ENCODE measurements around the gene DRD2. TPM values are rescaled to one million over a fixed set of nuclear protein-coding genes. Genes with fewer than 3 reads are reported as not detected.

The DRD2 gene
- total RNA-seq, 1 donor from 2014 or later, result not detected

- H3K27me3 Mint-ChIP-seq (ENCODE audit: low read depth), result peaks cover 63% of the 10 kb centered on the region
- TF ChIP-seq, protein P1, sequence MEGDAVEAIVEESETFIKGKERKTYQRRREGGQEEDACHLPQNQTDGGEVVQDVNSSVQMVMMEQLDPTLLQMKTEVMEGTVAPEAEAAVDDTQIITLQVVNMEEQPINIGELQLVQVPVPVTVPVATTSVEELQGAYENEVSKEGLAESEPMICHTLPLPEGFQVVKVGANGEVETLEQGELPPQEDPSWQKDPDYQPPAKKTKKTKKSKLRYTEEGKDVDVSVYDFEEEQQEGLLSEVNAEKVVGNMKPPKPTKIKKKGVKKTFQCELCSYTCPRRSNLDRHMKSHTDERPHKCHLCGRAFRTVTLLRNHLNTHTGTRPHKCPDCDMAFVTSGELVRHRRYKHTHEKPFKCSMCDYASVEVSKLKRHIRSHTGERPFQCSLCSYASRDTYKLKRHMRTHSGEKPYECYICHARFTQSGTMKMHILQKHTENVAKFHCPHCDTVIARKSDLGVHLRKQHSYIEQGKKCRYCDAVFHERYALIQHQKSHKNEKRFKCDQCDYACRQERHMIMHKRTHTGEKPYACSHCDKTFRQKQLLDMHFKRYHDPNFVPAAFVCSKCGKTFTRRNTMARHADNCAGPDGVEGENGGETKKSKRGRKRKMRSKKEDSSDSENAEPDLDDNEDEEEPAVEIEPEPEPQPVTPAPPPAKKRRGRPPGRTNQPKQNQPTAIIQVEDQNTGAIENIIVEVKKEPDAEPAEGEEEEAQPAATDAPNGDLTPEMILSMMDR (IDR thresholded peaks at IDR 0.05), result no peak
- no peaks in the 10 kb centered on the region for H3K4me1 Mint-ChIP-seq (ENCODE audit: low read depth)
These were observed 14.7 kb downstream of the DRD2 start for GRCh38 chr11:113460469-113460868.

DNA sequence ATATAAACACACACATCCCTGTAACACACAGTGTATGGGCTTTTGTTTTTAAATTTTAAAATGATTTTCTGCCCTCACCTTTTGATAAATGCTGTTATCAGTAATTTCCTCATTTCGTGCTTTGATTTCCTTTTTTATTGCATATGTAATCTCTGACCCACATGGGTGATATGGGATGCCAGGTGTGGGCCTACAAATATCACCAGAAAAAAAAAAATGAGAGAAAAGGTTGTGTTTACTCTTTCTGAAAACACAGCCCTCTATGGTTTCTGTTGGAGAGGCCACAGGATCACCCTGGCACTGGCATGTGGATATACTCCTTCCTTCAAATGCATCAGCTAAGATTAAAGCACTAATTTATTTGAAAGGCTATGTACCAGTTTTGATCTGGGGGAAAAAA is 17.0 kb downstream of the DRD2 start:
- DNase-seq (ENCODE audit: low spot score), result no peak
- Mint-ChIP-seq H3K36me3 (ENCODE audit: low read depth) (no peaks in the 10 kb centered on the region), H3K27ac (ENCODE audit: unreplicated experiment) (no peak overlapping the region), H3K4me3 (ENCODE audit: unreplicated experiment) (no peak overlapping the region), H3K4me1 (ENCODE audit: low read depth) (no peaks in the 10 kb centered on the region), H3K27me3 (ENCODE audit: low read depth) (peaks cover 52% of the 10 kb centered on the region), H3K9me3 (ENCODE audit: low read depth) (peaks cover 3% of the 10 kb centered on the region)
- TF ChIP-seq, protein P1 (IDR thresholded peaks at IDR 0.05), result no peak

More at GRCh38 chr11:113460469-113460868, 14.7 kb downstream of the DRD2 start:
- Mint-ChIP-seq H3K9me3 (ENCODE audit: low read depth) (no peaks in the 10 kb centered on the region), H3K27ac (ENCODE audit: unreplicated experiment) (no peak overlapping the region), H3K4me3 (ENCODE audit: unreplicated experiment) (no peak overlapping the region), H3K36me3 (ENCODE audit: low read depth) (no peaks in the 10 kb centered on the region)
- no peak for DNase-seq (ENCODE audit: low spot score)

DNA sequence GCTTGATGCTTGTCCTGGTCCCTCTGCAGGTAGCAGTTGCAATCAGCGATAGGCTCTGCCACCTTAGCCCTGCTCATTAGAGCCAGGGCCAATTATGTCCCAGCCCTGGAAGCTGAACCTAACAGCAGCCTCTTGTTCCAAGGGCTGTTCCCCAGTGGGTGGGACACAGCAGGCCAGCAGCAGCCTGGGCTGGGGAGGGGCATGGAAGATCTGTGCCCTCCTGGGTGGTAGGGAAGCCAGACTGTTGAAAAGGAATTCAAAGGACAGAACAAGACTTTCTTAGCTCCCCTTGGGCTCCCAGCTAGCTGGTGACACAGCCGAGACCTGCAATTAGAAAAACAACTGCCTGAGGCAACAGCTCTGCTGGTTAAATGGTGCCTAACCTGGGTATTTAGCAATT is 17.4 kb downstream of the DRD2 start:
- H3K9me3 Mint-ChIP-seq (ENCODE audit: low read depth), result peaks cover 3% of the 10 kb centered on the region

DNA sequence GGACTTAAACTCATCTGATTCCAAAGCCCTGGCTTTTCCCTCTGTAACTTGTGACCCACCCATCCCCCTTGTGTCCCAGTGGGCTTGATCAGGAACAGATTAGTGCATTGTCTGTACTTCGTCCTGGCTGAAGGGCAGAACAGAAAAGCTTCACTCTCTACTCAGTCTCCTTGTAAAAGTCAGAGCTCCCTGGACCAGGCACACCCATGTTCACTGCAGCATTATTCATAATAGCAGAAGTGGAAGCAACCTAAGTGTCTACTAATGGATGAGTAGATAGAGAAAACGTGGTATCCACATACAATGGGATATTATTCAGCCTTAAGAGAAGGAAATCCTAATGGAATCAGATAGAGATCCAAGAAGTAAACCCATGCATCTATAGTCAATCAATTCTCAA is 20.7 kb downstream of the DRD2 start:
- Mint-ChIP-seq H3K27me3 (ENCODE audit: low read depth) (peaks cover 29% of the 10 kb centered on the region), H3K36me3 (ENCODE audit: low read depth) (no peaks in the 10 kb centered on the region), H3K4me3 (ENCODE audit: unreplicated experiment) (no peak overlapping the region), H3K9me3 (ENCODE audit: low read depth) (peaks cover 3% of the 10 kb centered on the region), H3K27ac (ENCODE audit: unreplicated experiment) (no peak overlapping the region), H3K4me1 (ENCODE audit: low read depth) (no peaks in the 10 kb centered on the region)
- DNase-seq (ENCODE audit: low spot score), result no peak
- TF ChIP-seq, protein P1 (IDR thresholded peaks at IDR 0.05), result no peak

More for the DNA sequence above, 17.4 kb downstream of the DRD2 start:
- no peak overlapping the region for H3K4me3 Mint-ChIP-seq (ENCODE audit: unreplicated experiment)
- DNase-seq (ENCODE audit: low spot score), result no peak
- peaks cover 49% of the 10 kb centered on the region for H3K27me3 Mint-ChIP-seq (ENCODE audit: low read depth)
- H3K4me1 Mint-ChIP-seq (ENCODE audit: low read depth), result no peaks in the 10 kb centered on the region
- no peaks in the 10 kb centered on the region for H3K36me3 Mint-ChIP-seq (ENCODE audit: low read depth)
- no peak overlapping the region for H3K27ac Mint-ChIP-seq (ENCODE audit: unreplicated experiment)
- TF ChIP-seq, protein P1 (IDR thresholded peaks at IDR 0.05), result no peak

GRCh38 chr11:113449743-113450142 is 25.5 kb downstream of the DRD2 start:
- TF ChIP-seq, protein P1 (IDR thresholded peaks at IDR 0.05), result no peak
- Mint-ChIP-seq H3K27me3 (ENCODE audit: low read depth) (peaks cover 39% of the 10 kb centered on the region), H3K9me3 (ENCODE audit: low read depth) (peaks cover 3% of the 10 kb centered on the region), H3K4me3 (ENCODE audit: unreplicated experiment) (no peak overlapping the region), H3K4me1 (ENCODE audit: low read depth) (no peaks in the 10 kb centered on the region), H3K27ac (ENCODE audit: unreplicated experiment) (no peak overlapping the region), H3K36me3 (ENCODE audit: low read depth) (no peaks in the 10 kb centered on the region)
- DNase-seq (ENCODE audit: low spot score), result no peak
